ENCODE results near the gene BRD4. TPM values are rescaled to one million over a fixed set of nuclear protein-coding genes. Genes with fewer than 3 reads are reported as not detected.

Gene BRD4
- total RNA-seq, 2 experiments from 2014 or later = 104 to 109 TPM

DNA sequence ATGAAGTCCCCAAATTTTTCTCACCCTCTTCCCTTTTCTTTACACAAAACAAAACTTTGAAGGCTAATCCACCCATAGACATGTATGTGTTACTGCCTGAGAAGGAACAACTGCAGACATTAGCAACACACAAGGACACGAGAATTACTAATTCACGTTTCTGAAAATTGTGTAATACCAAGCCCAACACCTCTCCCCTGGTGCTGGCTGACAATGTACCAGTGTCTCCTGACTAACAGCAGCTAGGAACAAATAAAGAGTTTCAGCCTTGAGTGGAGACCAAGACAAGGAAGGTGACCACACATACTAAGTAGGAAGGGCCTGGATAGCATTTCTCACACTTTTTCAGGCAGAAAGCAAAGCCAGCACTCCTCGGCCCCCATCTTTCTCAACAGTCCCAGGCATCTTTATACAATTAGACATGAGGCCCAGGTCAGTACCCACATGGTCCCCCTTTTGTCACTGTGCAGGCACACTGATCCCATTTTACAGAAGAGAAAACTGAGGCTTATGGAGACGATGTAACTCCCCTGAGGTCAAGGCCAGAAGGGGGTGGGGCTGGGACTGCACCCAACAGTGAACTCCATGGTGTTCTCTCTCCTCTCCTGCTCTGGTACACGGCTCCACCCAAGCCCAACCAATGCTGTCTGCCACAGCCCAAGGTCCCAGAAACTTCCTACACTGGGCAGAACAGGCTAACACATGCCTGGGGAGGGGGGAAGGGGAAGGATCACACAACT is 8.7 kb downstream of the BRD4 start:
- POLR2A ChIA-PET = interaction anchor here (0.6 kb wide), 1 partner anchor 14 kb away, joined by 3 read pairs; no protein-coding TSS in a partner anchor
- CTCF ChIA-PET = interaction anchor here (1.2 kb wide), 1 partner anchor 514 kb away, joined by 3 read pairs; no protein-coding TSS in a partner anchor

DNA sequence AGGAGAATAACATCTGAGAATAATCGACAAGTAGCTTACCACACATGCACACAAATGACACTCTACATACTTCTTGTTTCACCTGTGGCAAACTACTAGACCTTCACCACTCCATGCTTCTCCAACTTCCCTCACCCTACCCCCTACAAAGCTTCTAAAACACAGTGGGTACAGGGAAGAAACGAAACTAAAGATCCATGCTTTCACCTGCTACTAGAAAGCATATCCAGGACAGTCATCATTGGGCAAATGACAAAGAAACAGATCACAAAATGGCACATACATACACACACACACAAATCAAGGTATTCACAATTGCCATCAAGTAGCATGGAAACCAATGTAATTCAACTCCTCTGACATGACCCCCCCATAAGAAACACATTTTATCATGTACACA is 10.6 kb downstream of the BRD4 start:
- ChIA-PET POLR2A (no interaction called here), CTCF (no interaction called here)

- ChIA-PET CTCF (no interaction called here), POLR2A (no interaction called here)
These were observed 12.2 kb downstream of the BRD4 start for GRCh38 chr19:15320116-15320515.

- ChIA-PET POLR2A (interaction anchor here (0.7 kb wide), 1 partner anchor 14 kb away, joined by 3 read pairs; no protein-coding TSS in a partner anchor), CTCF (no interaction called here)
These were observed 14.1 kb downstream of the BRD4 start for GRCh38 chr19:15318241-15318691.

GRCh38 chr19:15317392-15318071 is 14.8 kb downstream of the BRD4 start:
- ChIA-PET POLR2A (interaction anchor here (0.6 to 1.1 kb wide), 5 partner anchors 12 to 41 kb away, joined by 3 read pairs; no protein-coding TSS in a partner anchor), CTCF (interaction anchor here (1.1 to 1.2 kb wide), 2 partner anchors 12 to 13 kb away, joined by 3 read pairs; no protein-coding TSS in a partner anchor)

GRCh38 chr19:15316498-15316897 is 15.8 kb downstream of the BRD4 start:
- POLR2A ChIA-PET = interaction anchor here (0.6 to 1.1 kb wide), 3 partner anchors 12 to 42 kb away, joined by 3 read pairs; no protein-coding TSS in a partner anchor
- CTCF ChIA-PET = interaction anchor here (1.2 kb wide), 1 partner anchor 12 kb away, joined by 3 read pairs; no protein-coding TSS in a partner anchor

- CTCF ChIA-PET = interaction anchor here (0.6 kb wide), 1 partner anchor 60 kb away, joined by 3 read pairs; no protein-coding TSS in a partner anchor
- POLR2A ChIA-PET = no interaction called here
These were observed 17.2 kb downstream of the BRD4 start for GRCh38 chr19:15315101-15315500.

DNA sequence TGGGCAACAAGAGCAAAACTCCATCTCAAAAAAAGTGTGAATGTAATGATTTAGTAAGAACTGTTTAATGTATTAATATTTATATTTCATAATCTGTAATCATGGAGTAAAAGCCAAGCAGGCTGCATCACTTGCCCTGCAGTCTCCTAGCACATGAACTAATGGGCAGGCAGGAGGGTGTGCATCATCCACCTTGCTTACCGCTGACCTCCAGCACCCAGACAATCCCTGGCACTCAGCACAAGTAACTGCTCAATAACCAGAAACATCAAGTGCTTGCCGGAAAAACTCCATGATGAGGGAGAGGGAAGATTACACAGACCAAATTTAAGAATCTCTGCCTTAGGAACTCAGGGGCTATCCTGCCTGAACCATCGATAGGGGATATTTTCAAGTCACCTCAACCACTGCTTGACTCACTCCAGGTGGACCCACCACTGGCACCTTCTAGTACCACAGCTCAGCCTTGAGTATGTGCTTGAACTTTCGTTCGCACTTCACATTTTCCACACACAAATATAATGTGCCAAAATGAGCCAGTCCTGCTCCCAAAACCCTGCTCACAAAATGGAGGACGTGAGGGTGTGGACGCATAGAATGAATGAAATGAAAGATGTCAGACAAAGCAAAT is 18.6 kb downstream of the BRD4 start:
- CTCF ChIA-PET = interaction anchor here (0.5 to 0.7 kb wide), 2 partner anchors 10 to 1527 kb away, joined by 3 read pairs; no protein-coding TSS in a partner anchor

GRCh38 chr19:15307169-15307568 is 25.2 kb downstream of the BRD4 start:
- CTCF ChIA-PET = no interaction called here
- POLR2A ChIA-PET = no interaction called here

More for the DNA sequence above, 18.6 kb downstream of the BRD4 start:
- POLR2A ChIA-PET = no interaction called here

GRCh38 chr19:15305582-15306334 is 26.6 kb downstream of the BRD4 start:
- ChIA-PET CTCF (interaction anchor here (0.9 kb wide), 1 partner anchor 27 kb away, joined by 3 read pairs; the partner anchor contains the start of gene BRD4), POLR2A (no interaction called here)

- ChIA-PET CTCF (interaction anchor here (0.7 to 2.2 kb wide), 7 partner anchors 9 to 74 kb away, joined by 3 to 6 read pairs (median 3); no protein-coding TSS in a partner anchor), POLR2A (interaction anchor here (0.7 to 1.3 kb wide), 5 partner anchors 12 to 29 kb away, joined by 3 to 4 read pairs (median 3); no protein-coding TSS in a partner anchor)
These were observed 28.1 kb downstream of the BRD4 start for GRCh38 chr19:15304140-15304705.

GRCh38 chr19:15303105-15303780 is 29.1 kb downstream of the BRD4 start:
- ChIA-PET CTCF (interaction anchor here (0.7 to 2.2 kb wide), 6 partner anchors 10 to 75 kb away, joined by 3 to 6 read pairs (median 4); no protein-coding TSS in a partner anchor), POLR2A (interaction anchor here (1.0 to 1.3 kb wide), 2 partner anchors 11 to 13 kb away, joined by 3 read pairs; no protein-coding TSS in a partner anchor)

- ChIA-PET CTCF (interaction anchor here (1.0 to 1.5 kb wide), 2 partner anchors 8 to 18 kb away, joined by 4 read pairs; no protein-coding TSS in a partner anchor), POLR2A (interaction anchor here (0.5 to 1.5 kb wide), 3 partner anchors 31 to 1439 kb away, joined by 3 to 6 read pairs (median 5); partner anchors contain the start of gene BRD4)
These were observed 31.7 kb downstream of the BRD4 start for GRCh38 chr19:15300533-15301197.

GRCh38 chr19:15299568-15300409 is 32.5 kb downstream of the BRD4 start:
- ChIA-PET POLR2A (interaction anchor here (0.5 kb wide), 1 partner anchor 1438 kb away, joined by 3 read pairs; no protein-coding TSS in a partner anchor), CTCF (interaction anchor here (1.0 to 1.5 kb wide), 2 partner anchors 8 to 17 kb away, joined by 4 read pairs; no protein-coding TSS in a partner anchor)

DNA sequence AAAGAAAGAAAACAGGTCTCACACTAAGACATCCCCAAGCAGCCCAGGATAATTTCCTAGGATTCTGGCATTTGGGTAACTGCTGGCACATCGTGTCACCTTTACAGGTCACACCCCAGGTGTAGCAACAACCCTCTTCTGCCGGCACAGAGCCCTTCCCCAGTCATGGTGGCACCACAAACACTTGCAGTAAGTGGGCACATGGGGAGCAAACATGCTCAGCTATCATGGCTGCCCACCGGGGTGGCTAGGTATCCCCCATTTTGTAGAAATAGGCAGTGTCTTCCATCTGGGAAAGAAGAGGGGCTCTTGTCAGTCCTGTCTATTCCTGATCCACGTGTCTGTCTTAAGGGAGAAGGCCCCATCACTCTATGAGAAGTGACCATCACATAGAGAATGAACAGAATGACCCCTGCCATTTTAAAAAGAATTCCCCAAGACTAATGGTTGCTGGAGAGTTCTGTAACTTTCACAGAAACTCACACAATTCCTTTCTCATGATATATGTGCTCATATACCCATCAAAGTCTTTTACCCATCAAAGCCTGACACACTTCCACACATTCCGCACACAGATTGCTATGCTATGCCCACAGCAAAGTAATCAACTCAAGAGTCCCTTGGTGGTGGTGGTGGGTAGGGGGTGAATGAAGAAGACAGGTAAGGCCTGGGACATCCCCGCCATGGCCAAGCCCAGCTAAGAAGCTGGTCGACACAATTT is 33.3 kb downstream of the BRD4 start:
- CTCF ChIA-PET = no interaction called here

More for the DNA sequence above, 33.3 kb downstream of the BRD4 start:
- POLR2A ChIA-PET = no interaction called here
